ENCODE results near the gene CDH13. TPM values are rescaled to one million over a fixed set of nuclear protein-coding genes. Genes with fewer than 3 reads are reported as not detected.
A peak's percentile ranks its signal among the peaks of the same experiment; 100 is the strongest.

Gene CDH13
- total and polyA plus RNA-seq, 9 of the 15 experiments (the other 6 are each of a cell fraction or from before 2014, with no cell fraction given): 0.03 TPM; not detected in 8

- peak; percentile 31 to 38; a peak in 2 of 4 replicates for TF ChIP-seq TRIM24 (IDR thresholded peaks at IDR 0.05)
- peak; percentile 27; the same call in 1 of the 2 replicates for TF ChIP-seq ATF7 (IDR thresholded peaks at IDR 0.05)
- peak; percentile 52; the same call in 1 of the 2 replicates for TF ChIP-seq DPF2 (IDR thresholded peaks at IDR 0.05)
- TF ChIP-seq NFE2 (IDR thresholded peaks at IDR 0.05; ENCODE audit: low read depth): peak; percentile 94
- peak; percentile 97 for TF ChIP-seq MAFF (IDR thresholded peaks at IDR 0.05; ENCODE audit: low read length)
- peak; percentile 87 for TF ChIP-seq NFE2L1 (tag; IDR thresholded peaks at IDR 0.05; ENCODE audit: borderline replicate concordance, low read depth)
Observed at GRCh38 chr16:83785455-83785854, 1158.7 kb downstream of the CDH13 start (continued).

GRCh38 chr16:83789642-83790401 is 1163.1 kb downstream of the CDH13 start:
- ChIA-PET CTCF (ENCODE audit: low intra/inter-chr PET ratio) (no interaction called here), POLR2A (interaction anchor here (1.4 kb wide), 1 partner anchor 19 kb away, joined by 3 read pairs; no protein-coding TSS in a partner anchor)
- BruUV-seq (replicated peaks): no TSS peak
- H3K9ac ChIP-seq (ENCODE audit: insufficient read depth in 1 of 2, low read depth in 2 of 2, low read length in 2 of 2): no peak overlapping the region
- no peaks in the 10 kb centered on the region for H3K9me3 ChIP-seq (replicated peaks; ENCODE audit: control insufficient read depth, insufficient read depth, low read depth, low read length)
- FAIRE-seq (peak; percentile 49), ATAC-seq (no peak), DNase-seq (ENCODE audit: extremely low read depth in 1 of 4, low spot score in 3 of 4) (no peak)
- no peaks in the 10 kb centered on the region for H4K20me1 ChIP-seq (replicated peaks; ENCODE audit: control insufficient read depth, insufficient read depth, low read length)
- no peak overlapping the region for H3K4me3 ChIP-seq
- H3K36me3 ChIP-seq (ENCODE audit: control insufficient read depth, insufficient read depth, low read length): no peaks in the 10 kb centered on the region
- H3K4me1 ChIP-seq (replicated peaks in 1 of 2; ENCODE audit: control insufficient read depth in 2 of 2, insufficient read depth in 2 of 2, low read length in 2 of 2): peaks cover 0 to 10% of the 10 kb centered on the region in 2 experiments; a peak in 2 of 5 replicates
- in situ Hi-C loops (cut with MboI) (no loop called here), intact Hi-C loops (cut with micrococcal nuclease) (no loop called here)
- H3K9me1 ChIP-seq (ENCODE audit: control insufficient read depth, insufficient read depth, low read length): no peaks in the 10 kb centered on the region
- no peak overlapping the region for H2AFZ ChIP-seq (ENCODE audit: low read depth, low read length)
- H3K27me3 ChIP-seq (ENCODE audit: control insufficient read depth in 2 of 2, insufficient read depth in 2 of 2, low read length in 2 of 2): peaks cover 32 to 51% of the 10 kb centered on the region in 2 experiments
- no peak overlapping the region for H3K4me2 ChIP-seq (ENCODE audit: insufficient read depth, low read length)
- WGBS (ENCODE audit: insufficient coverage, low coverage, missing lambda C conversion rate): 3% methylated on average over 8 of the region's 8 CpGs
- no peak overlapping the region for H3K27ac ChIP-seq (ENCODE audit: extremely low read depth, low read depth, low read length)
- no peaks in the 10 kb centered on the region for H3K79me2 ChIP-seq (ENCODE audit: control insufficient read depth, insufficient read depth, low read length)
- TF ChIP-seq NFIC (IDR thresholded peaks at IDR 0.05) (peak; percentile 91), ZNF277 (CRISPR knock-in tag; IDR thresholded peaks at IDR 0.05; ENCODE audit: borderline replicate concordance) (no peak), SIN3B (IDR thresholded peaks at IDR 0.05; ENCODE audit: low read depth) (no peak), ZNF408 (CRISPR knock-in tag; IDR thresholded peaks at IDR 0.05; ENCODE audit: low read depth) (no peak), ETV1 (tag; conservative IDR thresholded peaks at IDR 0.05; ENCODE audit: low read depth) (no peak)

Measured in K562 (cell line).